Mammary epithelial cell (primary cell): Measurements from ENCODE around the gene OR2H1.

Source experiments
- EZH2 ChIP-seq: IDR thresholded peaks from 2 replicates; pipeline ENCODE4 v1.6.1; 2012; ENCODE audit warnings: low read length, inconsistent platforms, borderline replicate concordance
- TF ChIP-seq, protein P1 (sequence below), 2 donors: IDR thresholded peaks in 1 of 2; conservative IDR thresholded peaks in 1 of 2; 2 replicates each; pipeline ENCODE4 v1.5.1; 2011 to 2012; ENCODE audit warnings: inconsistent platforms in 2 of 2, low read length in 2 of 2, mild to moderate bottlenecking in 2 of 2, control low read depth in 1 of 2, low read depth in 1 of 2; ENCODE audit not compliant: insufficient read depth in 1 of 2; ENCODE audit errors: extremely low read depth in 1 of 2

DNA sequence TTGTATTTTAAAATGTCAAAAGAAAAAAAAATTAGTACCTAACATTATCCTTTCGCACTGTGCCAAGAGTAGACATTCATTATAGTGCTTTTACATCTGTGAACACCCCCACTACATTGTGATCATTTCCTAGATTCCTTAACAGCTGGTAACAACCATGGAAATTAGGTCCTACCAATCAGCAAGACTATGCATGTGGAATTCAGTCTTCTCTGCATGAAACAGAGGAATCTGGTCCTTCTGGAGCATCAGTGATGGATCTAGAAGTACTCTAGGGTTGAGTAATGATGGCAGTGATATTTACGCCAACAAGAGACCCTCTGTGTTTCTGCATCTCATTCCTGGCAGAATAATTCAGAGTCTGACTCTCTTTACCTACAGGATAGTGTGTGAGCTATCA, 32.8 kb upstream of the OR2H1 start:
- TF ChIP-seq, protein P1, sequence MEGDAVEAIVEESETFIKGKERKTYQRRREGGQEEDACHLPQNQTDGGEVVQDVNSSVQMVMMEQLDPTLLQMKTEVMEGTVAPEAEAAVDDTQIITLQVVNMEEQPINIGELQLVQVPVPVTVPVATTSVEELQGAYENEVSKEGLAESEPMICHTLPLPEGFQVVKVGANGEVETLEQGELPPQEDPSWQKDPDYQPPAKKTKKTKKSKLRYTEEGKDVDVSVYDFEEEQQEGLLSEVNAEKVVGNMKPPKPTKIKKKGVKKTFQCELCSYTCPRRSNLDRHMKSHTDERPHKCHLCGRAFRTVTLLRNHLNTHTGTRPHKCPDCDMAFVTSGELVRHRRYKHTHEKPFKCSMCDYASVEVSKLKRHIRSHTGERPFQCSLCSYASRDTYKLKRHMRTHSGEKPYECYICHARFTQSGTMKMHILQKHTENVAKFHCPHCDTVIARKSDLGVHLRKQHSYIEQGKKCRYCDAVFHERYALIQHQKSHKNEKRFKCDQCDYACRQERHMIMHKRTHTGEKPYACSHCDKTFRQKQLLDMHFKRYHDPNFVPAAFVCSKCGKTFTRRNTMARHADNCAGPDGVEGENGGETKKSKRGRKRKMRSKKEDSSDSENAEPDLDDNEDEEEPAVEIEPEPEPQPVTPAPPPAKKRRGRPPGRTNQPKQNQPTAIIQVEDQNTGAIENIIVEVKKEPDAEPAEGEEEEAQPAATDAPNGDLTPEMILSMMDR (conservative IDR thresholded peaks at IDR 0.05 in 1 of 2, IDR thresholded peaks at IDR 0.05 in 1 of 2; ENCODE audit: extremely low read depth in 1 of 2, insufficient read depth in 1 of 2, low read depth in 1 of 2, low read length in 2 of 2) = no peak
- TF ChIP-seq EZH2 = no peak
